Adrenal gland (tissue), 5 donors: ENCODE results near the gene USB1.

ENCODE experiments used
- POLR2A ChIP-seq, 2 donors: fragments of 450-650 bp; IDR thresholded peaks; one replicate each; pipeline ENCODE4 v1.6.1; 2017; ENCODE audit warnings: antibody characterized with exemption in 2 of 2, mild to moderate bottlenecking in 2 of 2, moderate library complexity in 1 of 2
- TF ChIP-seq, protein P1 (sequence below), 6 experiments: fragments of 450-650 bp in 4 of 6; fragments of 200-600 bp in 2 of 6; sonication (generic) in 1 of 6; IDR thresholded peaks; 1 replicate in 5 of 6; 2 replicates in 1 of 6; pipeline versions ENCODE4 v1.5.1 to v1.8.0; 2016 to 2021; ENCODE audit warnings: antibody characterized with exemption in 6 of 6, mild to moderate bottlenecking in 2 of 6, moderate library complexity in 1 of 6
- donor health status: DM: no; HTN: no; CAD: no.

DNA sequence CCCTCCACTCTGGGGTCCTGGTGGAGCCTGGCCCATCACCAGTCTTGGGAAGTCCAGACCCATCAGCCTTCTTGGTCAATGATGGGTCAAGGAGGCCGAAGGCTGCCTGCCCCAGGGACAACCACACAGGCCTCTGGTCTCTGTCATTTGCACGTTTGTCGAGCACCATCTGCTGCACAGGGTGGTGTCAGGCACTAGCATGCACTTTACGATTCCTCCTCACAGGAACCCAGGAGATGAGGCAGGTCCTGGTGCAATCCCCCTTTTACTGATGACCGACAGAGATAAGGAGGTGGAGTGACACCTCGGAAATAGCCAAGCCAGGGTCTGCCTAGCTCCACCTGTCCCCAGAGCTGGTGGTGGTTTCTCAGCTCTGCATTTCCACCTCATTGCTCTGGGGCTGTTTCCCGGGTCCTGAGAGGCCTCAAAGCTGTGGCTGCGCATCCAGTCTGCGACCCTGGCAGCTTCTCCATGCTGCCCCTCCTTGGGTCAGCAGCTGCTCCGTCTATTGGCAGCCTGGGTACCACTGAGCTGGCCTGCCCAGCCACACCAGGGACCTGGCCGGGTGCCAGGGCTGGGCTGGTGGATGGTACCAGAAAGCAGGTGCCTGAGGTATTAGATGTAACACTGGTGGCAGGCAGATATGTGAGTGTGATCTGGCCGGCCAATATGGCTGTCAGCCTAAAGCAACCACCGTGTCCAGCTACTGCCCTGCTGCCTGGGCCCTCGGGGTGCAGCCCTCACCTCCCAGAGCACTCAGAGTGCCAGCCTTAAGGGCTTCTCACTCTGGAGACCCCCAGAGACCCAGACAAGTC lies 34.4 kb downstream of the USB1 start:
- no peak for TF ChIP-seq POLR2A (IDR thresholded peaks at IDR 0.05)
- TF ChIP-seq, protein P1, sequence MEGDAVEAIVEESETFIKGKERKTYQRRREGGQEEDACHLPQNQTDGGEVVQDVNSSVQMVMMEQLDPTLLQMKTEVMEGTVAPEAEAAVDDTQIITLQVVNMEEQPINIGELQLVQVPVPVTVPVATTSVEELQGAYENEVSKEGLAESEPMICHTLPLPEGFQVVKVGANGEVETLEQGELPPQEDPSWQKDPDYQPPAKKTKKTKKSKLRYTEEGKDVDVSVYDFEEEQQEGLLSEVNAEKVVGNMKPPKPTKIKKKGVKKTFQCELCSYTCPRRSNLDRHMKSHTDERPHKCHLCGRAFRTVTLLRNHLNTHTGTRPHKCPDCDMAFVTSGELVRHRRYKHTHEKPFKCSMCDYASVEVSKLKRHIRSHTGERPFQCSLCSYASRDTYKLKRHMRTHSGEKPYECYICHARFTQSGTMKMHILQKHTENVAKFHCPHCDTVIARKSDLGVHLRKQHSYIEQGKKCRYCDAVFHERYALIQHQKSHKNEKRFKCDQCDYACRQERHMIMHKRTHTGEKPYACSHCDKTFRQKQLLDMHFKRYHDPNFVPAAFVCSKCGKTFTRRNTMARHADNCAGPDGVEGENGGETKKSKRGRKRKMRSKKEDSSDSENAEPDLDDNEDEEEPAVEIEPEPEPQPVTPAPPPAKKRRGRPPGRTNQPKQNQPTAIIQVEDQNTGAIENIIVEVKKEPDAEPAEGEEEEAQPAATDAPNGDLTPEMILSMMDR (IDR thresholded peaks at IDR 0.05): no peak
